Stomach (tissue), 9 donors: ENCODE results near the gene JPH3. TPM values are rescaled to one million over a fixed set of nuclear protein-coding genes. Genes with fewer than 3 reads are reported as not detected.

Source experiments
- DNase-seq, 2 donors: peaks; one replicate each; pipeline versions ENCODE4 v3.0.0 to v3.0.0-alpha.2; 2013 to 2019
- H3K27ac ChIP-seq, 5 donors: fragments of 200-600 bp in 4 of 5; sonication (generic) in 4 of 5; one replicate each; pipeline ENCODE4 v1.5.1; 2013 to 2019; ENCODE audit warnings: mild to moderate bottlenecking in 1 of 5, moderate library complexity in 1 of 5
- H3K27me3 ChIP-seq, 3 donors: fragments of 200-600 bp; sonication (generic); one replicate each; pipeline ENCODE4 v1.5.1; 2017 to 2019; ENCODE audit warnings: mixed run types in 1 of 3
- H3K36me3 ChIP-seq, 4 donors: fragments of 200-600 bp; sonication (generic); 1 replicate in 3 of 4; 2 replicates in 1 of 4; pipeline ENCODE4 v1.5.1; 2016 to 2019
- H3K4me1 ChIP-seq, 4 donors: fragments of 200-600 bp; sonication (generic); one replicate each; pipeline ENCODE4 v1.5.1; 2016 to 2019
- H3K4me3 ChIP-seq, 4 donors: fragments of 200-600 bp; sonication (generic) in 3 of 4; one replicate each; pipeline ENCODE4 v1.5.1; 2016 to 2019; ENCODE audit warnings: mild to moderate bottlenecking in 1 of 4
- H3K9me3 ChIP-seq, 4 donors: fragments of 200-600 bp; sonication (generic); one replicate each; pipeline ENCODE4 v1.5.1; 2016 to 2019
- EP300 ChIP-seq: sonication (generic); formaldehyde crosslinking; IDR thresholded peaks from one replicate; pipeline ENCODE4 v1.6.1; 2017; ENCODE audit warnings: antibody characterized with exemption
- POLR2A ChIP-seq, 4 donors: fragments of 450-650 bp; IDR thresholded peaks; one replicate each; pipeline ENCODE4 v1.6.1; 2016; ENCODE audit warnings: antibody characterized with exemption in 4 of 4, control low read depth in 2 of 4, mild to moderate bottlenecking in 1 of 4, moderate library complexity in 1 of 4
- POLR2AphosphoS5 ChIP-seq, 3 donors: sonication (generic); formaldehyde crosslinking; IDR thresholded peaks; one replicate each; pipeline ENCODE4 v1.6.1; 2016; ENCODE audit warnings: antibody characterized with exemption in 3 of 3
- WGBS, 5 donors: extraction: QIAGEN DNeasy Blood & Tissue Kit in 3 of 5; methylation state at CpG; one replicate each; pipeline versions ENCODE4 v1.1.5 to v1.1.7; 2013 to 2018; 5-methylcytosine and 5-hydroxymethylcytosine counted together
- intact Hi-C: fragments of 100-400 bp; cut with DNase I; formaldehyde crosslinking; loops from one replicate; pipeline ENCODE4 v1.15.1; 2023; ENCODE audit warnings: low total_unique reads
- polyA plus RNA-seq, 3 donors: library from polyadenylated mRNA; stranded (reverse); fragments of 200-250 nt; gene quantifications; one replicate each; pipeline ENCODE4 v1.2.3, GENCODE V29; 2013
- total RNA-seq, 5 donors: library from RNA; depleted of rRNA; stranded (reverse); fragments of >200 nt; gene quantifications; one replicate each; pipeline versions ENCODE4 v1.1.0 to v1.2.3, GENCODE V29; 2014 to 2016
- TF ChIP-seq, protein P1 (sequence below), 7 experiments: fragments of 450-650 bp in 4 of 7; fragments of 200-600 bp in 3 of 7; sonication (generic) in 3 of 7; IDR thresholded peaks; one replicate each; pipeline ENCODE4 v1.5.1; 2016 to 2019; ENCODE audit warnings: antibody characterized with exemption in 7 of 7, control low read depth in 2 of 7, mild to moderate bottlenecking in 1 of 7
- donor health status: healthy with polysubstance abuse.
- donor health status: Bipolar disorder and iron deficiency.
- donor health status: healthy.

JPH3 gene
- total and polyA plus RNA-seq, 8 donors, result 0.31 to 1.3 (median 0.66) TPM; not detected in 2

GRCh38 chr16:87690911-87691685 is 88.8 kb downstream of the JPH3 start:
- no peak overlapping the region for H3K27ac ChIP-seq
- no peaks in the 10 kb centered on the region for H3K9me3 ChIP-seq
- H3K4me3 ChIP-seq, result no peak overlapping the region
- intact Hi-C loops, result no loop called here
- H3K27me3 ChIP-seq, result peaks cover 0 to 53% (median 22%) of the 10 kb centered on the region in 3 donors
- DNase-seq, result no peak
- peaks cover 0 to 8% (median 0%) of the 10 kb centered on the region in 4 donors for H3K4me1 ChIP-seq
- peaks cover 0 to 19% (median 18%) of the 10 kb centered on the region in 4 donors for H3K36me3 ChIP-seq
- 62 to 73% (median 66%) methylated on average over 18 to 33 of the region's 33 CpGs for WGBS, 5 donors
- no peak for TF ChIP-seq POLR2A (IDR thresholded peaks at IDR 0.05)
- no peak for TF ChIP-seq POLR2AphosphoS5 (IDR thresholded peaks at IDR 0.05)
- no peak for TF ChIP-seq EP300
- TF ChIP-seq, protein P1, sequence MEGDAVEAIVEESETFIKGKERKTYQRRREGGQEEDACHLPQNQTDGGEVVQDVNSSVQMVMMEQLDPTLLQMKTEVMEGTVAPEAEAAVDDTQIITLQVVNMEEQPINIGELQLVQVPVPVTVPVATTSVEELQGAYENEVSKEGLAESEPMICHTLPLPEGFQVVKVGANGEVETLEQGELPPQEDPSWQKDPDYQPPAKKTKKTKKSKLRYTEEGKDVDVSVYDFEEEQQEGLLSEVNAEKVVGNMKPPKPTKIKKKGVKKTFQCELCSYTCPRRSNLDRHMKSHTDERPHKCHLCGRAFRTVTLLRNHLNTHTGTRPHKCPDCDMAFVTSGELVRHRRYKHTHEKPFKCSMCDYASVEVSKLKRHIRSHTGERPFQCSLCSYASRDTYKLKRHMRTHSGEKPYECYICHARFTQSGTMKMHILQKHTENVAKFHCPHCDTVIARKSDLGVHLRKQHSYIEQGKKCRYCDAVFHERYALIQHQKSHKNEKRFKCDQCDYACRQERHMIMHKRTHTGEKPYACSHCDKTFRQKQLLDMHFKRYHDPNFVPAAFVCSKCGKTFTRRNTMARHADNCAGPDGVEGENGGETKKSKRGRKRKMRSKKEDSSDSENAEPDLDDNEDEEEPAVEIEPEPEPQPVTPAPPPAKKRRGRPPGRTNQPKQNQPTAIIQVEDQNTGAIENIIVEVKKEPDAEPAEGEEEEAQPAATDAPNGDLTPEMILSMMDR (IDR thresholded peaks at IDR 0.05), result no peak

- peaks cover 0 to 25% (median 22%) of the 10 kb centered on the region in 4 donors for H3K36me3 ChIP-seq
- 63 to 76% (median 69%) methylated on average over 8 to 14 of the region's 14 CpGs for WGBS, 5 donors
- TF ChIP-seq POLR2AphosphoS5 (IDR thresholded peaks at IDR 0.05) (no peak), EP300 (no peak), POLR2A (IDR thresholded peaks at IDR 0.05) (no peak)
- TF ChIP-seq, protein P1 (IDR thresholded peaks at IDR 0.05), result no peak
- H3K27ac ChIP-seq, result no peak overlapping the region
- peaks cover 0 to 8% (median 0%) of the 10 kb centered on the region in 4 donors for H3K4me1 ChIP-seq
- no peak overlapping the region for H3K4me3 ChIP-seq
- H3K9me3 ChIP-seq, result no peaks in the 10 kb centered on the region
- no peak for DNase-seq
- peaks cover 0 to 47% (median 22%) of the 10 kb centered on the region in 3 donors for H3K27me3 ChIP-seq
- intact Hi-C loops, result no loop called here
Observed at GRCh38 chr16:87691686-87692079, 89.4 kb downstream of the JPH3 start.

GRCh38 chr16:87692176-87692575 is 89.9 kb downstream of the JPH3 start:
- intact Hi-C loops, result no loop called here

DNA sequence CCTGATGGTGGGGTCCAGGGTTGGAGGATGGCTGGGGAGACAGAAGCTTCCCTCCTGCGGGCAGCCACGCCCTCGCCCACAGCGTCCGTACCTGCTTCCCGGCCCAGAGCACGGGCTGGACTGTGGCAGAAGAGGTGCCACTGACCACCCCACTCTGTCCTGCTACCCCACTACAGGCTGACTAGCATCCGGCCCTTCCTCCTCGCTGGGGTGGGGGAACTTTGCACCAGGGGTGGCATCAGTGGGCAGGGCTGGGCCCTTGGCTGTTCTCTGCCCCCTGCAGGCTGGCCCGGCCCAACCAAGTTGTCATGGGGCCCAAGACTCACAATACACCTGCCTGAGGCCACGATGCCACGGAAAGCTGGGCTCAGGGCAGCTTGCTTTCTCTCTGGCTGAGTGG is 90.4 kb downstream of the JPH3 start:
- DNase-seq, result no peak

More at GRCh38 chr16:87692176-87692575, 89.9 kb downstream of the JPH3 start:
- H3K4me1 ChIP-seq, result peaks cover 0 to 8% (median 0%) of the 10 kb centered on the region in 4 donors
- H3K9me3 ChIP-seq, result no peaks in the 10 kb centered on the region
- peaks cover 0 to 42% (median 17%) of the 10 kb centered on the region in 3 donors for H3K27me3 ChIP-seq
- TF ChIP-seq POLR2AphosphoS5 (IDR thresholded peaks at IDR 0.05), result no peak
- TF ChIP-seq EP300, result no peak
- no peak for TF ChIP-seq POLR2A (IDR thresholded peaks at IDR 0.05)
- TF ChIP-seq, protein P1 (IDR thresholded peaks at IDR 0.05), result no peak
- H3K36me3 ChIP-seq, result peaks cover 0 to 29% (median 23%) of the 10 kb centered on the region in 4 donors
- WGBS, 5 donors, result 64 to 80% (median 73%) methylated on average over 2 to 7 of the region's 7 CpGs
- H3K4me3 ChIP-seq, result no peak overlapping the region
- no peak for DNase-seq
- no peak overlapping the region for H3K27ac ChIP-seq

More for the DNA sequence above, 90.4 kb downstream of the JPH3 start:
- intact Hi-C loops, result no loop called here
- 67 to 82% (median 78%) methylated on average over 9 to 12 of the region's 12 CpGs for WGBS, 5 donors
- Histone ChIP-seq H3K9me3 (no peaks in the 10 kb centered on the region), H3K27ac (no peak overlapping the region), H3K36me3 (peaks cover 0 to 32% (median 23%) of the 10 kb centered on the region in 4 donors), H3K4me1 (peaks cover 0 to 8% (median 0%) of the 10 kb centered on the region in 4 donors), H3K4me3 (no peak overlapping the region), H3K27me3 (peaks cover 0 to 37% (median 11%) of the 10 kb centered on the region in 3 donors)
- TF ChIP-seq EP300 (no peak), POLR2AphosphoS5 (IDR thresholded peaks at IDR 0.05) (no peak), POLR2A (IDR thresholded peaks at IDR 0.05) (no peak)
- TF ChIP-seq, protein P1 (IDR thresholded peaks at IDR 0.05), result no peak
